Central memory CD8-positive, alpha-beta T cell (primary cell): ENCODE results near the gene EFCAB6.

Experiments used
- ATAC-seq: fragments of 150-1000 bp; cut with Tn5 transposase; replicated peaks from 2 replicates; pipeline ENCODE4 v1.10.0; 2022; ENCODE audit warnings: mild to moderate bottlenecking, moderate FRiP score, moderate number of reproducible peaks; ENCODE audit not compliant: poor library complexity, severe bottlenecking; ENCODE audit errors: extremely low read depth
- DNase-seq, 2 donors: peaks; one replicate each; pipeline ENCODE4 v3.0.0; 2021; ENCODE audit warnings: low spot score in 2 of 2
- H3K27ac Mint-ChIP-seq: one replicate; pipeline ENCODE4 v1.8.0; 2022; ENCODE audit warnings: low read depth, mild to moderate bottlenecking, moderate library complexity, mixed read lengths
- H3K27me3 Mint-ChIP-seq: one replicate; pipeline ENCODE4 v1.8.0; 2022; ENCODE audit warnings: mixed read lengths
- H3K36me3 Mint-ChIP-seq: one replicate; pipeline ENCODE4 v1.8.0; 2022; ENCODE audit warnings: mild to moderate bottlenecking, moderate library complexity, mixed read lengths; ENCODE audit not compliant: insufficient read depth
- H3K4me1 Mint-ChIP-seq: one replicate; pipeline ENCODE4 v1.8.0; 2022; ENCODE audit warnings: mixed read lengths
- H3K4me3 Mint-ChIP-seq: one replicate; pipeline ENCODE4 v1.8.0; 2022; ENCODE audit warnings: mild to moderate bottlenecking, moderate library complexity, mixed read lengths
- H3K9me3 Mint-ChIP-seq: one replicate; pipeline ENCODE4 v1.8.0; 2022; ENCODE audit warnings: mixed read lengths

Gene EFCAB6

DNA sequence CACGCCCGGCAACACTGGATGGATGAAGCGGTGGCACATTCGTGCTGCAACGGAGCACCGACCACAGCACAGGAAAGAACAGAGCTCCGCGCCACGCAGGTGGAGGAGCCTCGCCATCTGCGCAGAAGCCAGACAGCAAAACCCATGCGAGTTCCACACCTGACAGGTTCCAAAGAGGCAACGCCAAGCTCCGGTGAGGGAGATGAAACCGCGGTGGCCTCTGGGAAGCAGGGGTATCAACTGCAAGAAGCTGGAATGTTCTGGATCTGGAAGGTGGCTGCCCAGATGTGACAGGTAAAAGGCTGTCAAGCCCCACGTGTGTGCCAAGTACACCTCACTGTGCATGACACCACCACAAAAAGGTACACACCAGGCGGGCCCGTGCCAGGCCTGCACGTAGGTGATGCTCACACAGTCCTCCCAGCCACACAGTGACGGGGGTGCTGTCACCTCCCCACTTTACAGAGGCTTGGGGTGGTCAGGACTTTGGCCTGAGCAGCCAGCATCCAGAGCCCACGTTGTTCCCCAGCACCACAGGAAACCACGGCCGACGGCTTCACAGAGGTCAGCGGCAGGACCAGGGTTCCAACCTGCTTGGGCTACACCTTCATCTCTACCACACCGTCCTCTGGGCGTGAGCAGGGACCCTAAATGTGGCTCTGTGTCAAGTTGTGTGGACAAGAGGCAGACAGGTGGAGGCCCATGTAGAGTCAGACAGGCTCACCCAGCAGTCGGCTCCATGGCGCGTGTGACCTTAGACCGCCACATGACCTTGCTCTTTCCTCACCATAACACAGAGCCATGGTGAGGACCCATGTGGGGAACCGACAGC lies 19.7 kb upstream of the EFCAB6 start:
- H3K4me1 Mint-ChIP-seq: no peaks in the 10 kb centered on the region
- DNase-seq: no peak
- no peaks in the 10 kb centered on the region for H3K9me3 Mint-ChIP-seq
- peaks cover 11% of the 10 kb centered on the region for H3K27me3 Mint-ChIP-seq
- peaks cover 2% of the 10 kb centered on the region for H3K36me3 Mint-ChIP-seq
- no peak for ATAC-seq
- no peak overlapping the region for H3K4me3 Mint-ChIP-seq
- no peak overlapping the region for H3K27ac Mint-ChIP-seq

DNA sequence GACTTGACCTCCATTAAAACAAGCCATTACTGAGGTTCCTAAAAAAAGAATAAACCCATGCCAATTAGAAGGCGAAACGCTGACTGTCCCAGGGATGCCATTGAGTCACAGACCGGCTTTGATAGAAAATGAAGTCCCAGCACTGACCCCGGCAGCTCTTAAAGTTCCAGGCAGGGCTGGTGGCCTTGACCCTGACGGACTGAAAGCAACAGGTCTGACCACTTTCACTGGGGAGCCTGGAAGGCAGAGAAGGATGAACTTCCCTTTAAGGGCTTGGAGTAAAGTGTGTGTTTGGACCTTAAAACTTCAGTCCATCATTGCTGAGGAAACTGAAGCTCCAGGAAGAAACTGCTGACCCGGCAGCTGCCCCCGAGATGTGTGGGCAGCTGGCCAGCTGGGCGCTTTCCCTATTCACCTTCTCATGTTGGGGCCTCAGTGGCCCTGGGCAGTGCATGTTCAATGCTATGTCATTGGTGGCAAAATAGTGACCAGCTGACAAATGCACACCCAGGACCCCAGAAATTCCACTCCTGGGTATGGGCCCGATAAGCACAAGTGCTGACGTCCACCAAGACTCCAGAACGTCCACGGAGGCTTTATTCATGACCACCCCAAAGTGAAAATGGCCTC lies 18.9 kb upstream of the EFCAB6 start:
- Mint-ChIP-seq H3K36me3 (peaks cover 2% of the 10 kb centered on the region), H3K27me3 (peaks cover 15% of the 10 kb centered on the region), H3K4me3 (no peak overlapping the region), H3K4me1 (no peaks in the 10 kb centered on the region), H3K9me3 (no peaks in the 10 kb centered on the region), H3K27ac (no peak overlapping the region)
- DNase-seq: no peak
- no peak for ATAC-seq

DNA sequence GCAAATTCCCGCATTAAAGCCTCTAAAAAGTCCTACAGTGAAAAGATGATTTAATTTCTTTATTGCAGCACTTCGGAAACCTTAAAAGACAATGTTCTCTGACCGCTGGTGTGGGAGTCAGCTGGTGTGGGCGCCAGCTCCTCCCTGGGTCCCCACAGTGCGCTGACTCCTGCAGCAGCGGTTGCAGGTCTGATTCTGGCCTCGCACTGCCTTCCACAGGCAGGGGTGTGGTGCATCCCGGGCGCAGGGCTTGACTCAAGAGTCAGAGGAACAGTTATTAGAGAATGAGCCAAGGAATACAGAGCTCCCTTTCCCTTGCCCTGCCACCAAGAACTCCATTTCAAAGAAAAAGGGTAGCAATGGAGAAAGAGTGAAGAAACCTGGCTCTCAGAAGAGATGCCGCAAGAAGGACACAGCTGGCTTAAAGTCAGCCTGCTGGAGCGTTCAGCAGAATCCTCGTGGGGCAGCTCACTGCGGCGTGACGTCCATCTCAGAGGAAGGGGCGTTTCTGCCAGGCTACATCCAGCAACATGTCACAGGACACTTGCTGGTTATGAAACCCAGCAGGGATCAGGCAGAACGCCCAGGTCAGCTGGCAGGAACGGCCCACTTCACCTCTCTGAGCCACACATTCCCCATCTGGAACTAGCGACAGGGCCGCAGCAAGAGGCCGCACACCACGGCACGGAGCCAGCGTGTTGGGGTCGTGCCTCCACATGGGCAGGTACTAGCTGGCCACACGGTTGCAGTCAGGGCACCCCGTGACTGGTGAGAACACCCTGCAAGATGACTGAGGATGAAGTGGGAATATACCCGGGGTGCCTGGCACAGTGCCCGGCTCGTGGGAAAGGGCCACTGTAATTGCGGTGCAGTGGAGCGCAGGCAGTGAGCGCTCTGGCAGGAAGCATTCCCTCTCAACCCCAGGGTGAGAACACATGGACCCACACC lies 18.1 kb upstream of the EFCAB6 start:
- H3K4me1 Mint-ChIP-seq: no peaks in the 10 kb centered on the region
- ATAC-seq (no peak), DNase-seq (no peak)
- no peaks in the 10 kb centered on the region for H3K9me3 Mint-ChIP-seq
- no peaks in the 10 kb centered on the region for H3K36me3 Mint-ChIP-seq
- peaks cover 15% of the 10 kb centered on the region for H3K27me3 Mint-ChIP-seq
- H3K27ac Mint-ChIP-seq: no peak overlapping the region
- H3K4me3 Mint-ChIP-seq: no peak overlapping the region

DNA sequence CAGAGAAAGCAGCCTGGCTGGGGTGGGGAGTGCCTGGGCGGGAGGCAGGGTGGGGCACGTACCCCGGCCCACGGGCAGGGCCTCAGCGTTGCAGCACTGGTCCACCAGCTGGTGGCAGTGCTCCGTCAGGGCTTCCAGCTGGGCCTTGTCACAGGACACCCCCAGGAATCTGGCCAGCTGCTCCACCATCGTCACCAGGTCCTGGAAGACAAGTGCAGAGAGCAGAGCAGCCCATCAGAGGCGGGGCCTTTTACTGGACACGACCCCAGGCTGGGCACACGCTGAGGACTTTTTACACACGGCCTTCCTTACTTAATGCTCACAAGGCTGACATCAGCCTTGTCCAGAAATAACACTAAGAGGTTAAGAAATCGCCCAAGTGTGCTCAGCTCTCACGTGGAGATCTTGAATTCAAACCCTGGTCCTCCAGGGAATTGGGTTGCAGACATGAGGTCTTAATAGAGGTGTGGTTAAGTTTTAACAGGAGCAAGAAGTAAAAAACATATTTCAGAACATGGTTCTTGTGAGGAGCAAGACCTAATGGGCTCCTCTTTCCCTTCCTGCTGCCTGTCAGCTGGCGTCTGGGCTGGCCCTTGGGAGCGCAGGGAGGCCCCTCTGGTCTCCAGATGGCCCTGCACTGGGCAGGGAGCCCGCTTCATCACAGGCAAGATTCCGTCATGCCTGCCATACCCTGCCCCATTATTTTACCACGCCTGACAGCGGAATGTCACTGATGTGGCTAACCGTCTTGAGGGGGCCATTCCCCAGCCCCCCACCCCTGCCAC lies 17.1 kb upstream of the EFCAB6 start:
- Mint-ChIP-seq H3K27ac (no peak overlapping the region), H3K27me3 (peaks cover 23% of the 10 kb centered on the region), H3K4me3 (no peak overlapping the region), H3K36me3 (no peaks in the 10 kb centered on the region), H3K4me1 (no peaks in the 10 kb centered on the region), H3K9me3 (no peaks in the 10 kb centered on the region)
- ATAC-seq (no peak), DNase-seq (no peak)

DNA sequence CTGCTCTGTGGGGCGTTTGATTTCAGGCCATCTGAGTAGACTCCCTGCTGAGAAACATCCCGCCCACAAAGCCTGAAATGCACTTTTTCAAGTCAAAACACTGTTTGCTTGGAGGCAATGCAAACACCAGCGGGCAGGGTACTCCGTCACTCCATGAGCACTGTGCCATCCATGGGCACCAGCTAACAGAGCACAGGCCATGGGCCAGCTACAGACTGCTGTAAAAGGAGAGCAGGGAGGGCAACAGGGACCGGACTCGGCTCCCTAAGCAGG lies 16.6 kb upstream of the EFCAB6 start:
- H3K27ac Mint-ChIP-seq: no peak overlapping the region
- DNase-seq (no peak), ATAC-seq (no peak)
- no peaks in the 10 kb centered on the region for H3K36me3 Mint-ChIP-seq
- no peaks in the 10 kb centered on the region for H3K9me3 Mint-ChIP-seq
- H3K4me3 Mint-ChIP-seq: no peak overlapping the region
- H3K27me3 Mint-ChIP-seq: peaks cover 27% of the 10 kb centered on the region
- no peaks in the 10 kb centered on the region for H3K4me1 Mint-ChIP-seq

DNA sequence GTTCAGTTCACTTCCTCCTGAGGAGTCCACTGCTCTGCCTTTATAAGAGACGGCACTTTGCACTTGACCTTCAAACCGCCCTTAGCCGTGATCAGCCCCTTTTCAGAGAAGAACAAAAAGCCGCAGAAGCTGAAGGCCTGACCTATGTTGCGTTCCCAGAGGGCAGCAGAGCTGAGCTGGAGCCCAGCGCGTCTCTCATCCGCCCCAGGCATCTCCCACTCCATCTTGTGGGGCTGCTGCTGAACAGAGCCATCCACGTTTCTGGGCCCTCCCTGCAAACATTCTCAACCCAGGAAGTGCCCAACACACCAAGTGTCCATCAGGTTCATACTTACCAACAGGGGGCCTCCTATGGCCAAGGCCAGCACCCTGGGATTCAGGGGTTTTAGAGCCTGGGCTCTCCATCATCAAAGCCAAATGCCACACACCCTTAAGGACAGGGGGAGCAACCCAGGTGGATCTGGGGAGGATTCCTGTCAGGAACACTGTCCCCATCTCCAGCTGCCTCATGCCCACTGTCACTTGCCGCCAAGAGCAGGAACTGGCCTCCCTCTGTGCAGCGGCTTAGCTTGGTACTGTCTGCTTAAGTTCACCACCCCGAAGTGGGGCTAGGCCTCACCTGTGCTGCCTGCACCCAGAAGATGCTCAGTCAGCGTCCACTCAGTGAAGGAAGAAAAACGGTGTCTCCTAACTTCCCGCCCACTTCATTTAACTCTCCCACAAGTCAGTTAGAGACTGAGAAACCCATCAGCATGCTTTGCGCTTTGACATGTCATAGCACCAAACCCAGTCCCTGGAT lies 16.0 kb upstream of the EFCAB6 start:
- no peak for DNase-seq
- Mint-ChIP-seq H3K27me3 (peaks cover 32% of the 10 kb centered on the region), H3K4me1 (no peaks in the 10 kb centered on the region), H3K4me3 (no peak overlapping the region), H3K36me3 (no peaks in the 10 kb centered on the region), H3K9me3 (no peaks in the 10 kb centered on the region), H3K27ac (no peak overlapping the region)
- ATAC-seq: no peak

DNA sequence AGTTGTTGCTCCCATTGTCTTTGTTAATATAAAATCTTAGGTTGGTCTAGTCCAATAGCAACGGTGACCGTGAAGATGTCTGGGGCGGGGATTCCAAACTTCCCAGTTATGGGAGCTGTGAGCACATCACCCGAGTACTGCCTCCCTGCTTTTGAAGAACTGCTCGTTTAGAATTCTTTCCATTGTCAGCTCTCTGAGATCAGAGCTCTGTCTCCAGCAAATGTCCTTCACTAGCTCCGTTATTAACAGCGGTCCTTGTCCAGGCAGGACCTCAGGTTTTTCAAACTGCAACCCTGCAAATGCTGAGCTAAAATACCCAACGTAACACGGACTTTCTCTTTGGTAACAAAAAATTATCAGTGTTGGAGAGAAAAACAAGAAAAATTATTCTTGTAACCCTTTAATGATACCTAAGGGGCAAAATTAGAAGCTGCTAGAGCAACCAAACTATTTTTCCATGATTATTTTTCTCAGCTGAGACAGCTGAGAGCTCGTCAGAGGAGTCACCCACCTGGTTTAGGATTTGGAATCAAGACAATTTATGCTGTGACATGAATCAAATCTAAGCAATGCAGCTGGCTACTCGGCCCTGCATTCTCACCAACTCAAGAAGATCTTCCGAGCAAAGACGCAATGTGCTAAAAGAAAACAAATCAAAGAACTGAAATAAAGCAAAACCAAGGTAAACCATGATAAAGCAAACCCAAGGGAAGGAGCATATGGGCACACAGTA lies 15.1 kb upstream of the EFCAB6 start:
- Mint-ChIP-seq H3K4me1 (no peaks in the 10 kb centered on the region), H3K4me3 (no peak overlapping the region), H3K27me3 (peaks cover 37% of the 10 kb centered on the region), H3K9me3 (no peaks in the 10 kb centered on the region), H3K27ac (no peak overlapping the region), H3K36me3 (no peaks in the 10 kb centered on the region)
- no peak for DNase-seq
- ATAC-seq: no peak

DNA sequence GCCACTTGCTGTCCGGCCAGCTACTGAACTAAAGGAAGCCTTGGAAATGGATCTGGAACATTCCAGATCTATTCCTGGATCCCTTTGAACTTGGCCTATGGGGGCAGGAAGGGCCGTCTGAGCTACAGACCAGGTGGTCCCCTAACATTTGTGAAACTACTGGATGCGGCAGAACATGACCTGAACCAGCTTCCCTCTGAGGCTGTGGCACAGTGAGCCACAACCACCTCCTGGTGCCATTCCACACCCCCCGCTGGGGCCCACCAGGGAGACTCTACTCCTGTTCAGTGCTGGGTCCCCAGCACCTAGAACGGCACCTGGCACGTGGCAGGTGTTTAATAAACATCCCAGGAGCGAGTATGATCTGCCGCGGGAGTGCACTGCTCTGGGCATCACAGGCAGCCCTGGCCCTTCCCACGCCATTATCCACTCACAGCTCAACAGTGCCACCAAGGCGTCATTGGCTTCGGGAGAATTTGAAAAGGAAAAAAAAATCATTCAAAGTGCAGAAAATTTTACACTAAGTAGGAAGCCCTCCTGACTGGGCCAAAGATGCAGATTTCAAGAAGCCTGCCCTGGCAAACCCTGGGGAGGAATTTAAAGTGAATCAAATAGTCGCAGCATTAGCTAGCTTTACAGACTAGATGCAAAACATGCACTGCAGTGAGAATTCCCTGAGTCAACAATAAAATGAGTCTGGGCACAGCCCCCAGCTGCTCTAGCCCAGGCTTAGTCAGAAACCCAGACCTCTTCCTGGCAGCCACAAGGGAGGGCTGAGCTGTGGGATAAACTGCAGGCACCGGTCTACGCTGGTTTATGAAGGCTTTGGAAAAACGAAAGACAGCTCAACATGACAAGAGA lies 14.3 kb upstream of the EFCAB6 start:
- Mint-ChIP-seq H3K4me1 (no peaks in the 10 kb centered on the region), H3K27me3 (peaks cover 45% of the 10 kb centered on the region), H3K36me3 (no peaks in the 10 kb centered on the region), H3K4me3 (no peak overlapping the region), H3K9me3 (no peaks in the 10 kb centered on the region), H3K27ac (no peak overlapping the region)
- DNase-seq (no peak), ATAC-seq (no peak)

DNA sequence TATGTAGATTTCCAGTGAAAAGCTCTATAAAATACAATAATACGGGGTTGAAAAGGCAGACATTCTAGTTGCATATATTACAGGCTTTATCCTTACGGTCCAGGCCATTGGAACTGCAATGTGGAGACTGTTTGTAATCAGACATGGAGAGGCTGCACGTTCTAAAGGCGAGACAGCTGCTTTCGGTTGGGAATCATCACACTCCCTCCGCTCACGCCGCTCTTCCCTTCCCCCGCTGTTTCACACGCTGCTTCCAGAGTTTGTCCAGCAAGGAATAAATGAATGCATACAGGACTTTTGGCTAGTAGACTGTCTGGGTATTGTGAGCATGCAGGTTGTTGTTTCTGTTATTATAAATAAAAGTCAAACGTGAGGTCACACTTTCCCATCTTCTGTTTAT lies 13.5 kb upstream of the EFCAB6 start:
- Mint-ChIP-seq H3K9me3 (no peaks in the 10 kb centered on the region), H3K4me3 (no peak overlapping the region), H3K4me1 (no peaks in the 10 kb centered on the region), H3K27me3 (peaks cover 53% of the 10 kb centered on the region), H3K36me3 (no peaks in the 10 kb centered on the region), H3K27ac (no peak overlapping the region)
- ATAC-seq (no peak), DNase-seq (no peak)

DNA sequence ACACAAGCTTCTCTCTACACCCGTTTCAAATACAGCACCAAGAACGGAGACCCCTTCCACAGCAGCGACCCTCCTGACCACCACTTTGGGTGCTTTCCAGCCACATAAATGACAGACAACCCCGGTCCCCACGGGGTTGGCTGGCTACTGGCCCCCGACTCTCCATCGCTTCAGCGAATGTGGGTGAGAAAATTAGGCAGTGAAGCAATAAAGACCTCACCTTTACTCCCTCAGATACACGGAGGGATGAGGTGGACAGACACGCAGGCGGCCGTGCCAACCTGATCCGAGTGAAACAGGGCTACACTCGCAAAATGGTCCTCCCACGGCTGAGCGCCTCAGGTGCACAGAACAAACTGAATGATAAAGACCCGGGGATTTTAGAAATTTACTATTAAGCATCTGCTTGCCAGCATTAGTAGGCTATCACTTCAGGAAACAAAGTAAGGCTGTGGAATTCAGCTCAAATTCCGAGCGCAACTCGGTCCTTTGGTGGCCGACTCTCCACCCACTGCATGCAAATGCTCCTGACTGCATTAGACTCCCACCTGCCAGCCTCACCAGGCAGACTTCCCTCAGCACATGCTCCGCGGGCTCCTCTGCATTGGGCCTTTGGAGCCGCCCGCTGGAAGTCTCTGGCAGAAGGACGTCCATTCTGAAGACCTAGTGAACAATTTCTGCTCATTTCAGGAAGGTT lies 12.8 kb upstream of the EFCAB6 start:
- no peaks in the 10 kb centered on the region for H3K4me1 Mint-ChIP-seq
- DNase-seq: no peak
- H3K36me3 Mint-ChIP-seq: no peaks in the 10 kb centered on the region
- ATAC-seq: no peak
- H3K4me3 Mint-ChIP-seq: no peak overlapping the region
- H3K27ac Mint-ChIP-seq: no peak overlapping the region
- H3K9me3 Mint-ChIP-seq: no peaks in the 10 kb centered on the region
- peaks cover 54% of the 10 kb centered on the region for H3K27me3 Mint-ChIP-seq
